OCI-LY7 (cell line): ENCODE measurements around the gene ATP8B4.
"Not testable (repeated sequence)": the region's sequence is repeated elsewhere in the genome, so short reads cannot be mapped to it uniquely, and the experiment has no call there.

Experiments
- EZH2phosphoT487 ChIP-seq: fragments of 200-600 bp; sonication (generic); IDR thresholded peaks from 2 replicates; pipeline ENCODE4 v1.6.1; 2018; ENCODE audit warnings: low read depth, borderline replicate concordance, mild to moderate bottlenecking, mixed run types, antibody characterized with exemption, low read length, moderate library complexity, mixed read lengths
- TF ChIP-seq, protein P1 (sequence below): fragments of 200-600 bp; sonication (generic); conservative IDR thresholded peaks from 2 replicates; pipeline ENCODE4 v1.5.1; 2014; ENCODE audit warnings: mild to moderate bottlenecking, antibody characterized with exemption, low read length, moderate library complexity, mixed read lengths

DNA sequence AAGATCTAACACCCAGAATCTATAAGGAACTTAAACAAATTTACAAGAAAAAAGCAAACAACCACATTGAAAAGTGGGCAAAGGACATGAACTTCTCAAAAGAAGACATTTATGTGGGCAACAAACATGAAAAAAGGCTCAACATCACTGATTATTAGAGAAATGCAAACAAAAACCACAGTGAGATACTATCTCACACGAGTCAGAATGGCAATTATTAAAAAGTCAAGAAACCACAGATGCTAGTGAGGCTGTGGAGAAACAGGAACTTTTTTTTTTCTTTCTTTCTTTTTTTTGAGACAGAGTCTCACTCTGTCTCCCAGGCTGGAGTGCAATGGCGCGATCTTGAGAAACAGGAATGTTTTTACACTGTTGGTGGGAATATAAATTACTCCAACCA, 29.6 kb downstream of the ATP8B4 start:
- TF ChIP-seq, protein P1, sequence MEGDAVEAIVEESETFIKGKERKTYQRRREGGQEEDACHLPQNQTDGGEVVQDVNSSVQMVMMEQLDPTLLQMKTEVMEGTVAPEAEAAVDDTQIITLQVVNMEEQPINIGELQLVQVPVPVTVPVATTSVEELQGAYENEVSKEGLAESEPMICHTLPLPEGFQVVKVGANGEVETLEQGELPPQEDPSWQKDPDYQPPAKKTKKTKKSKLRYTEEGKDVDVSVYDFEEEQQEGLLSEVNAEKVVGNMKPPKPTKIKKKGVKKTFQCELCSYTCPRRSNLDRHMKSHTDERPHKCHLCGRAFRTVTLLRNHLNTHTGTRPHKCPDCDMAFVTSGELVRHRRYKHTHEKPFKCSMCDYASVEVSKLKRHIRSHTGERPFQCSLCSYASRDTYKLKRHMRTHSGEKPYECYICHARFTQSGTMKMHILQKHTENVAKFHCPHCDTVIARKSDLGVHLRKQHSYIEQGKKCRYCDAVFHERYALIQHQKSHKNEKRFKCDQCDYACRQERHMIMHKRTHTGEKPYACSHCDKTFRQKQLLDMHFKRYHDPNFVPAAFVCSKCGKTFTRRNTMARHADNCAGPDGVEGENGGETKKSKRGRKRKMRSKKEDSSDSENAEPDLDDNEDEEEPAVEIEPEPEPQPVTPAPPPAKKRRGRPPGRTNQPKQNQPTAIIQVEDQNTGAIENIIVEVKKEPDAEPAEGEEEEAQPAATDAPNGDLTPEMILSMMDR = not testable (repeated sequence)
- not testable (repeated sequence) for TF ChIP-seq EZH2phosphoT487
